MV-4-11 (cell line): ENCODE results near the gene AFTPH.

Experiments used
- DNase-seq: peaks from one replicate; lab custom pipeline; 2025; lab: John Stamatoyannopoulos, UW

The AFTPH gene

GRCh38 chr2:64523666-64524603 lies at the start of gene AFTPH:
Gene AFTPH (plus strand): TSS chr2:64524328. CDS start chr2:64551475, 27,147 bp downstream.
- DNase-seq, result peak; percentile 98

DNA sequence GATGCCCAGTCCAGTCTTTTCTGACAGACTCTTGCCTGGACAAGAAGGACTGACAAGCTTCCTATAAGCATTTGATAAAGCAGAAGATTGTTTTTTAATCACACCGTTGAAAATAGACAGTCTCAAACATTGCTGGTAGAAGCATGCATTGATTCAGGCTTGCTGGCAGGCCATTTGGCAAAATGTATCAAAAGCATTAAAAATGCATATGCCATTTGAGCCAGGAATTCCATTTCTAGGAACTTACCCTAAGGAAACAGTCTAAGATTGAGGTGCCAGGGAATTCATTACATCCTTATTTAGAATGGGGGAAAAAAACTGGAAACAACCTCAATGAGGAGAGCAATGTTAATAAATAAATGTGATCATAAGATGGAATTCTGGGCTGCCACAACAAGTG lies 49.5 kb upstream of the AFTPH start:
- DNase-seq, result no peak

DNA sequence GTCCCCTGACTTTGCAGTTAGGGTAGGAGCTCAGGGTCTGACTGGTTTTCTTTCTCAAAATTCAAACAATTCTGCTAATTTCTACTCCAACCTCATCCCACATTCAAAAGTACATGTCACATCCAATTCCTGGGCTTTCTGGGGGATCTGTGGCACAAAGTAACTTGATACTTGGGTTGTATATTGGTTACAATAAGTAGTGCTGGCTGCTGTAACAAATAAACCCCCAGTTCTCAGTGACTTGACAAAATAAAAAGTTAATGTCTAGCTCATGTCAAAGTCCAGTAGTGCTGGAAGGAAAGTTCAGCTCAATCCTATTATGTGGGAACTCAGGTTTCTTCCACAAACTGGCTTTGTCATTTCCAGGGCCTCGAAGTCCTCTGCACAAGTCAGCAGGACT lies 47.1 kb upstream of the AFTPH start:
- DNase-seq, result no peak

DNA sequence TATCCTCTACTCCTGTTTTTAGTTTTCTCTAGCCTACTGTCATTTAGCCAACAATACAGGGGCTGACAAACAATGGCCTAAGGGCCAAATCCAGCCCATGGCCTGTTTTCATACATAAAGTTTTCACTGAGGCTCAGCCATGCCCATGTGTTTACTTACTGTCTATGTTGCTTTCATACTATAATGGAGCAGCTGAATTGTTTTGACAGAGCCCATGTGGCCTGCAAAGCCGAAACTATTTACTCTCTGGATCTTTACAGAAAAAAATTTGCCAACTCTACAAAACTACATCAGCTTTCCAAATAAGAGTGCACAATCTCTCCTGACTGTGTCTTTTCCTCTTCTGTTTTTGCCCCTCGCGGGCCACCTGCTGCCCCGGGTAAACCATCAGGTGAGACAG lies 46.1 kb upstream of the AFTPH start:
- DNase-seq, result no peak

GRCh38 chr2:64478502-64479230 lies 45.5 kb upstream of the AFTPH start:
- no peak for DNase-seq

DNA sequence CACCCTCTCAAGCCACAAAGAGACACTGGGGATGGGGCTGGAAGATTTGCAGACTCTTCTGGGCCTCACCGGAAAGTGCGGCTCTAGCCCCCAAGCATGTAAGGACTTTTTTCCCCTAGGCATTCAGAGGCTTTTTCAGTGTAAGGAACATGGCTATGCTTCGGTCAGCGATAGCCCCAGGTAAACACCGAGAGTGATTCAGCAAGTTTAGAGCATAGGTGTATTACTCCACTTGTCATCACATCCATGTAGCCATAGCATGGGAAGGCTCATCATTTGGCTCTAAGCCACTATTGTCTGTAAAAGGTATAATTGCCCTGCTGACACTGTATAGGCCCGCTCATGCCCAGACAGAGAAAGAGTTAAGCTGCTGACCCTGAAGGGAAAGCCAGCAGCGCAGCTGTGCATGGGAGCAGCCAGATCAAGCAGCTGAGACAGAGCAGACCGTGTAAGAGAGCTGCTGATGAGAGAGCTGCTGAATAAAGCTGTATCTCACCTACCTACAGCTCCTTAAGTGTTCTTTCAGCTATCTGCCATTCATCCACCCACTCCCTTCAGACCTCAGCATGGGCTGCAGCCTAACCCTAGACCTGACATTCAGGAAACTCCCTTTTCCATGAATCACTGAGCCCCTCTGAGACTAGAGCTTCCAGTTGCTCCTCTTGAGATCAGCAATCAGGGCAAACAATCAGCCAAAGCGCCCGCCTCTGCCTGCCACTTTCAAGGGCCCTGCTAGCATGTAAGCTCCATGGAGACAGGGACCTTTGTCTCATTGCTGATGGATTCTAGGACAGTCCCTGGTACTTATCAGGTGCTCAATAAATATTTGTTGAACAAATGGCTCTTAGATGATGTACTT lies 44.6 kb upstream of the AFTPH start:
- no peak for DNase-seq

DNA sequence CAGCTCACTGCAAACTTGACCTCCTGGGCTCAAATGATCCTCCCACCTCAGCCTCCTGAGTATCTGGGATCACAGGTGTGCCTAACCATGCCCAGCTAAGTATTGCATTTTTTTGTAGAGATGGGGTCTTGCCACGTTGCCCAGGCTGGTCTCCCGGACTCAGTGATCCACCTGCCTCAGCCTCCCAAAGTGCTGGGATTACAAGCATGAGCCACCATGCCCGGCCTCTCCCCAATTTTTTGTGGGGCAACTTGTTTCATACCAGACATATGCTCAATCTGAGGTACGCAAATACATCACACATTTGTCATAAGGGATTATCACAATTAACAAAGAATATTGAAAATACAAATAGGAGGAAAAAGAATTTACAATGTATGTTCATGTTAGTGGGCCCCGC lies 42.5 kb upstream of the AFTPH start:
- no peak for DNase-seq

- no peak for DNase-seq
These were observed 41.9 kb upstream of the AFTPH start for GRCh38 chr2:64482243-64482642.

DNA sequence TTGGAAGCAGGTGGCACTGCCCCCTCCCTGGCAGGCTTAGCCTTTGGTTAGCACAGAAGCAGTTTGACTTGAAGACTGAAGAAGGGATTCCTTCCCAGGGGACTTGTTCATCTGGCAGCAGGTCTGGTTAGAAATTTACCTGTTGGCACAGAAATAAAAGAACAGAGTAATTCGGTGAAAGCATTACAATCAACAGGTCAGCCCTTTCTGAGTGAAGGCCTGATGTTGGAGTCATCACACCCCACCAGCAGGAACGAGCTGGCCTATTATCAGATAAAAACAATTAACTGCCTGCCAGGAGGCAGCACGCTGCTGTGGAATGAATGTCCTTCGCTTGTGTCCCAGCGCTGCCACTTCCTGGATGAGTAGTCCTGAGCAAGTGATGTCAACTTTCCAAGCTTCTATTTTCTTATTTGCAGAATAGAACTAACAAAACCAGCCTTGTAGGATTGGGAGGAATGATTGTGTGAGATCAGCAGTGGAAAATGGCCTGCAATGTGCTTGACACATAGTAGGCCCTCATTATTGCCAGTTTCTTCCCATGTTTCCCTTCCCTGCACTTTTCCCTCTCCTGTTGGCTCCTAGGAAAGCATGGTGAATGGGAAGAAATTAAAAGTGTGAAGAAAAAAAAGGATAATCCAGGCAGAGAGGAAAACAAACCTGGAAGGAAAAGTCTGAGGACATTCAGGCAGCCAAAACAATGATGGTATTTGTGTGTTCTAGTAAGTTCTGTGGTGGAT lies 41.2 kb upstream of the AFTPH start:
- DNase-seq, result no peak

- DNase-seq, result peak; percentile 24
These were observed 38.8 kb upstream of the AFTPH start for GRCh38 chr2:64485331-64485730.

GRCh38 chr2:64485961-64486360 lies 38.2 kb upstream of the AFTPH start:
- DNase-seq, result peak; percentile 62

- no peak for DNase-seq
These were observed 36.7 kb upstream of the AFTPH start for GRCh38 chr2:64487256-64488049.

GRCh38 chr2:64488050-64488974 lies 35.8 kb upstream of the AFTPH start:
- DNase-seq, result peak; percentile 21

GRCh38 chr2:64489081-64489751 lies 34.9 kb upstream of the AFTPH start:
- DNase-seq, result no peak

DNA sequence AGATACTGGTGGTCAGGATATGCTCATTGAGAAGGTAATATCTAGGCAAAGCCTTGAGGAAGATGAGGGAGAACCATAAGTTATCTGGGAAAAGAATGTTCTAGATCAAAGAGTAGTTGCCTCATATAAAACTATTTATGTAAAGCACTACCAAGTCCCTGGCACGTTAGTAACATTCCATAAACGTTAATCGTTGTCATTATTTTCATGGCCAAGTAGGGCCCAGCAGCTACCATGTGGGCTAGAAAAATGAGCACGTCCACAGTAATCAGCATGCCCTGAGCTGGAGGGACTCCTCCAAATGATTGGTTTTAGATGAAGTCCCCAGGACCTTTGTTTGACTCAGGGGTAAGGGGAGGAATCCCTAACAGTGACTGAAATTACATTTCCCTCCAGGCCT lies 32.7 kb upstream of the AFTPH start:
- no peak for DNase-seq

GRCh38 chr2:64492272-64492671 lies 31.9 kb upstream of the AFTPH start:
- DNase-seq, result no peak

DNA sequence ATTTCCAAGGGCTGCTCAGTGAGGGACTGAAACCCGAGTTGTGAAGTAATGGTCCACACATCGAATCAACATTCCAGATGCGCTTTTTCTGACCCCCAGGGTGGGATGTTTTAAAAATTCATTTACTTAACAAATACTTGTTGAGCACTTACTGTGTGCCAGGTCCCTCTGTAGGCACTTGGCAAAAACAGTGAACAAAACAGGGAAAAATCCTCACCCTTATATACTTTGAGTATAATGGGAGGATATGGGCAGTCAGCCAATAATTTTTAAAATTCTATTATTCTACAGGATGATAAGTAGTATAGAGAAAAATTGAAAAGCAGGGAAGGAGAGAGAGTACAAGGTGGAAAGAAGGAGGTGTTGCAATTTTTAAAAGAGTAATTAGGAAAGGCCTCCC lies 31.3 kb upstream of the AFTPH start:
- DNase-seq, result no peak

- no peak for DNase-seq
These were observed 30.3 kb upstream of the AFTPH start for GRCh38 chr2:64493788-64494187.

- DNase-seq, result no peak
These were observed 25.7 kb upstream of the AFTPH start for GRCh38 chr2:64498438-64498837.
